Measurements from ENCODE around the gene HS2ST1.

GRCh38 chr1:87100271-87100670 lies 185.8 kb downstream of the HS2ST1 start:
- TF ChIP-seq CTCF (conservative IDR thresholded peaks at IDR 0.05; ENCODE audit: low read depth, low read length) (no peak), EZH2 (IDR thresholded peaks at IDR 0.05; ENCODE audit: borderline replicate concordance, low read depth, low read length, poor library complexity, severe bottlenecking) (no peak)

Measured in A673 (cell line).